Measurements from ENCODE around the gene NAPSA.

NAPSA gene

GRCh38 chr19:50318438-50318837, 47.0 kb downstream of the NAPSA start:
- H3K4me3 ChIP-seq (ENCODE audit: low read depth, low read length) = no peak overlapping the region
- no peak for DNase-seq (ENCODE audit: low read depth)
- TF ChIP-seq CTCF (IDR thresholded peaks at IDR 0.05; ENCODE audit: insufficient read depth, low read depth, low read length, missing control alignments) = no peak

GRCh38 chr19:50317115-50317514, 48.3 kb downstream of the NAPSA start:
- TF ChIP-seq CTCF (IDR thresholded peaks at IDR 0.05; ENCODE audit: insufficient read depth, low read depth, low read length, missing control alignments) = no peak
- no peak overlapping the region for H3K4me3 ChIP-seq (ENCODE audit: low read depth, low read length)
- no peak for DNase-seq (ENCODE audit: low read depth)

GRCh38 chr19:50315773-50316448, 49.5 kb downstream of the NAPSA start:
- TF ChIP-seq CTCF (IDR thresholded peaks at IDR 0.05; ENCODE audit: insufficient read depth, low read depth, low read length, missing control alignments) = peak; percentile 0
- DNase-seq (ENCODE audit: low read depth) = peak; percentile 58
- H3K4me3 ChIP-seq (ENCODE audit: low read depth, low read length) = peak overlapping the region; percentile 30

GRCh38 chr19:50314724-50315708, 50.4 kb downstream of the NAPSA start:
- no peak for TF ChIP-seq CTCF (IDR thresholded peaks at IDR 0.05; ENCODE audit: insufficient read depth, low read depth, low read length, missing control alignments)
- no peak overlapping the region for H3K4me3 ChIP-seq (ENCODE audit: low read depth, low read length)
- DNase-seq (ENCODE audit: low read depth) = no peak

DNA sequence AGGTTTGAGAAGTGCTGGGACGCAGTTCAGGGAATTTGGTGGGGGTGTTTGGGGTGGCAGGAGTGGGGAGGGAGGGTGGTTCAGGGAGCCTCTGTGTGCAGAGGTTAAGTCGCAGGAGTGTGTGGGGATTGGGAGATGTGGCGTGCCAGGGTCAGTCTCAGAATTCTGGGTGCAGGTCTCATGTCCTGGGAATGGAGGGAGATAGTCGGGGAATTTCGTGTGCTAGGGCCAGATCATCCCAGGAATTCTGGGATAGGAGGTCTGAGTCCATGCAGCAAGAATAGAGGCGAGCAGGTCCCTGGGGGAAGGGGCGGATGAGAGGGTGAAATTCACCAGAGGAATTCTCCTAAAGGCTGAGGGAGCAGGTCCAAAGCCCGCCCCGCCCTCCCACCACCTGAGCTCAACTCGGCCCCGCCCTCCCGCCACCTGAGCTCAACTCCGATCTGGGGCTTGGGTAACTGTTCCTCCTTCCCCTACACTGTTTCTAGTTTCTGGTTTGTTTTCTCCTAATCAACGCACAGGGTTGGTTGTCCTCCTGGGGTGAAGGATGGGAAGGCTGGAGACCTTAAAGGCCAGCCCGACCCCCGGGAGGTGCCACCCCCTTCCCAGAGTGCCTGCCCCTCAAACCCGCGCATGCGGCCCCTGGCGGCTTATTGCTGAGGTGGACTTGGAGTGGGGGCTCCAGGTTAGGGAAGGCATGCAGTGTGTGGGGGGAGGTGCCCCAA, 51.5 kb downstream of the NAPSA start:
- no peak for DNase-seq (ENCODE audit: low read depth)
- no peak overlapping the region for H3K4me3 ChIP-seq (ENCODE audit: low read depth, low read length)
- no peak for TF ChIP-seq CTCF (IDR thresholded peaks at IDR 0.05; ENCODE audit: insufficient read depth, low read depth, low read length, missing control alignments)

DNA sequence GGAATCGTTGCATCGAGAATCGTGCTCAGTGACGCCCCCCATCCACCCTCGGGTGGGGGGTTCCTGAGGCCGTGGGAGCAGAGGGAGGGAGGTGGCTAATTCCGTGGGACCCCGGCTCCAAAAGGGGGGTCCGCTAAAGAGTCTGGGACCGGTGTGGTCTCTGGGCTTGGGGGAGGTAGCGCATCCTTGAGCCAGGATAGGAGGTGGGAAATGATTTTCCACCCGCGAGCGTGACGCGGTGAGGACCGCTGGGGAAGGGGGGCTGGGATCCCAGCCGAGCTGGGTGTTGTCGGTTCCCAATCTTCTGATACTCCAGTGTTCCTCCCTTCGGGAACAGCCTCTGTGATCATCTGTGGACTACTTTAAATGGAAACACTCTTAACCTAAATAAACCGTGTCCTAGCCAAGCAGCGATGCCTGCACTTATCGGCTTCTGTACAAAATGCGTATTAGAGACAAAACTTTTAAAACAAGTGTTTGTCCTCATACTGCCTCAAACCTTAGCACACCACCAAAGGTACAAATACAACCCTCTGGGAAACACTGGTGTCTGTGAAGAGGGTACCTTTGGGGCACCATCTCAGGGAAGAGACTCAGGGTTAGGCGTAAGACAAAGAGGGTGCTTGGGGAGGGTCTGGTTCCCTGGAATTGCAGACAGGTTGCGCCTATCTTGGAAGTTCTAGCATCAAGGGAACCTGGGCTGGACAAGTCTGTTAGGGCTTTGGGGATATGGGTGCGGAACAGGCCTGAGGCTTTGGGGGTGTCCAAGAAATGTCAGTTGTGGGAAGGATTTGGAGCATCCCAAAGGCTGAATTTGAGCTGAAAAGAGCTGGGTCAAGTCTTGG, 52.2 kb downstream of the NAPSA start:
- DNase-seq (ENCODE audit: low read depth) = no peak
- no peak for TF ChIP-seq CTCF (IDR thresholded peaks at IDR 0.05; ENCODE audit: insufficient read depth, low read depth, low read length, missing control alignments)
- no peak overlapping the region for H3K4me3 ChIP-seq (ENCODE audit: low read depth, low read length)

Data from GM12865 (cell line).